ENCODE data around the gene GASK1A.

GRCh38 chr3:43034200-43034599 is 55.1 kb downstream of the GASK1A start:
- TF ChIP-seq CTCF (IDR thresholded peaks at IDR 0.05; ENCODE audit: insufficient read depth, low read depth, low read length) (no peak), EZH2 (IDR thresholded peaks at IDR 0.05; ENCODE audit: insufficient read depth, low read length) (no peak)

Measured in astrocyte (in vitro differentiated cells and primary cell).